Osteoblast (primary cell): Measurements from ENCODE around the gene DAZAP2. TPM values are rescaled to one million over a fixed set of nuclear protein-coding genes. Genes with fewer than 3 reads are reported as not detected.
A peak's percentile ranks its signal among the peaks of the same experiment; 100 is the strongest.

Experiments used
- DNase-seq: peaks from one replicate; pipeline ENCODE4 v3.0.0; 2011; ENCODE audit warnings: low spot score, mixed read lengths; ENCODE audit not compliant: insufficient read length; ENCODE audit errors: missing footprints
- H2AFZ ChIP-seq: 2 replicates; pipeline ENCODE4 v1.6.0; 2011; ENCODE audit warnings: mild to moderate bottlenecking, low read length
- H3K27ac ChIP-seq: 2 replicates; pipeline ENCODE4 v1.5.1; 2011; ENCODE audit warnings: mild to moderate bottlenecking, low read depth, low read length, moderate library complexity
- H3K27me3 ChIP-seq: 2 replicates; pipeline ENCODE4 v1.6.0; 2012; ENCODE audit warnings: mild to moderate bottlenecking, control low read depth, inconsistent platforms, low read length, moderate library complexity; ENCODE audit not compliant: insufficient read depth
- H3K36me3 ChIP-seq: 2 replicates; pipeline ENCODE4 v1.5.1; 2011; ENCODE audit warnings: mild to moderate bottlenecking, low read length, control low read depth, moderate library complexity; ENCODE audit not compliant: insufficient read depth
- H3K4me1 ChIP-seq: 2 replicates; pipeline ENCODE4 v1.5.1; 2011; ENCODE audit warnings: mild to moderate bottlenecking, low read length, control low read depth, moderate library complexity; ENCODE audit not compliant: insufficient read depth
- H3K4me2 ChIP-seq: 2 replicates; pipeline ENCODE4 v1.6.0; 2011; ENCODE audit warnings: mild to moderate bottlenecking, low read length; ENCODE audit not compliant: insufficient read depth
- H3K4me3 ChIP-seq: fragments of 200-600 bp; sonication (generic); 3 replicates; pipeline ENCODE4 v1.5.1; 2012; ENCODE audit warnings: mild to moderate bottlenecking, low read length, inconsistent platforms; ENCODE audit not compliant: insufficient read depth
- H3K79me2 ChIP-seq: 2 replicates; pipeline ENCODE4 v1.6.0; 2012; ENCODE audit warnings: mild to moderate bottlenecking, low read length, control low read depth, inconsistent platforms; ENCODE audit not compliant: insufficient read depth
- H3K9me3 ChIP-seq: 2 replicates; pipeline ENCODE4 v1.5.1; 2011; ENCODE audit warnings: low read depth, low read length, control low read depth
- H4K20me1 ChIP-seq: 2 replicates; pipeline ENCODE4 v1.6.0; 2012; ENCODE audit warnings: mild to moderate bottlenecking, low read length, control low read depth; ENCODE audit not compliant: insufficient read depth
- CTCF ChIP-seq: IDR thresholded peaks from 2 replicates; pipeline ENCODE4 v1.5.1; 2011; ENCODE audit warnings: mild to moderate bottlenecking, low read depth, low read length, moderate library complexity; ENCODE audit errors: extremely low read depth
- total RNA-seq: library from RNA; depleted of rRNA; stranded (reverse); fragments of >200 nt; gene quantifications from 2 replicates; pipeline ENCODE4 v1.2.3, GENCODE V29; 2012

Gene DAZAP2
- 160 and 169 TPM in 2 replicates for total RNA-seq

GRCh38 chr12:51238510-51239334 lies at the start of gene DAZAP2:
Gene DAZAP2 (plus strand): TSS chr12:51238826. CDS start chr12:51238908, 82 bp downstream.
- Histone ChIP-seq H3K4me1 (peaks cover 29% of the 10 kb centered on the region), H3K36me3 (peaks cover 34% of the 10 kb centered on the region), H4K20me1 (peaks cover 6% of the 10 kb centered on the region), H3K79me2 (peaks cover 30% of the 10 kb centered on the region), H3K4me2 (peak within 1 kb of the TSS; percentile 100), H3K27ac (peak within 1 kb of the TSS; percentile 100), H3K9me3 (no peaks in the 10 kb centered on the region), H3K27me3 (no peaks in the 10 kb centered on the region), H3K4me3 (peak within 1 kb of the TSS; percentile 91), H2AFZ (peak within 1 kb of the TSS; percentile 93)
- peak; percentile 98 for DNase-seq
- TF ChIP-seq CTCF = no peak

GRCh38 chr12:51189790-51190355 lies 48.8 kb upstream of the DAZAP2 start:
- Histone ChIP-seq H3K9me3 (no peaks in the 10 kb centered on the region), H3K27me3 (no peaks in the 10 kb centered on the region), H3K79me2 (no peaks in the 10 kb centered on the region), H3K27ac (no peak overlapping the region), H4K20me1 (no peaks in the 10 kb centered on the region), H3K36me3 (peaks cover 3% of the 10 kb centered on the region), H2AFZ (no peak overlapping the region), H3K4me1 (no peaks in the 10 kb centered on the region), H3K4me3 (no peak overlapping the region), H3K4me2 (no peak overlapping the region)
- no peak for TF ChIP-seq CTCF
- no peak for DNase-seq

- H4K20me1 ChIP-seq = no peaks in the 10 kb centered on the region
- no peaks in the 10 kb centered on the region for H3K9me3 ChIP-seq
- no peaks in the 10 kb centered on the region for H3K27me3 ChIP-seq
- no peak overlapping the region for H3K4me2 ChIP-seq
- H3K27ac ChIP-seq = no peak overlapping the region
- no peak for TF ChIP-seq CTCF
- H2AFZ ChIP-seq = no peak overlapping the region
- H3K4me1 ChIP-seq = no peaks in the 10 kb centered on the region
- peaks cover 3% of the 10 kb centered on the region for H3K36me3 ChIP-seq
- no peaks in the 10 kb centered on the region for H3K79me2 ChIP-seq
- no peak overlapping the region for H3K4me3 ChIP-seq
- no peak for DNase-seq
Measured at GRCh38 chr12:51190820-51191219, 47.8 kb upstream of the DAZAP2 start.
